GM19397 (cell line): Measurements from ENCODE around the gene SCNN1G.
"Not testable (repeated sequence)": the region's sequence is repeated elsewhere in the genome, so short reads cannot be mapped to it uniquely, and the experiment has no call there.

Experiments used
- ATAC-seq: cut with Tn5 transposase; IDR thresholded peaks from one replicate; pipeline ENCODE4 v1.9.1; 2021; ENCODE audit warnings: mild to moderate bottlenecking, moderate library complexity; ENCODE audit not compliant: unreplicated experiment

SCNN1G gene

GRCh38 chr16:23248261-23249194, 66.0 kb downstream of the SCNN1G start:
- ATAC-seq, result no peak

GRCh38 chr16:23249830-23250229, 67.3 kb downstream of the SCNN1G start:
- no peak for ATAC-seq

- no peak for ATAC-seq
These were observed 69.8 kb downstream of the SCNN1G start for GRCh38 chr16:23252310-23252709.

GRCh38 chr16:23253650-23254049, 71.1 kb downstream of the SCNN1G start:
- not testable (repeated sequence) for ATAC-seq

- no peak for ATAC-seq
These were observed 71.8 kb downstream of the SCNN1G start for GRCh38 chr16:23254338-23254737.

- no peak for ATAC-seq
These were observed 72.5 kb downstream of the SCNN1G start for GRCh38 chr16:23255000-23255399.

GRCh38 chr16:23256440-23256839, 73.9 kb downstream of the SCNN1G start:
- ATAC-seq, result no peak

- no peak for ATAC-seq
These were observed 75.1 kb downstream of the SCNN1G start for GRCh38 chr16:23257682-23258081.

GRCh38 chr16:23258919-23259237, 76.3 kb downstream of the SCNN1G start:
- no peak for ATAC-seq
